Subcutaneous adipose tissue (tissue), 4 donors: Measurements from ENCODE around the gene COL15A1. TPM values are rescaled to one million over a fixed set of nuclear protein-coding genes. Genes with fewer than 3 reads are reported as not detected.

Experiments used
- CTCF ChIP-seq: fragments of 450-650 bp; IDR thresholded peaks from one replicate; pipeline ENCODE4 v1.5.1; 2016; ENCODE audit warnings: low read depth, mild to moderate bottlenecking, control low read depth, antibody characterized with exemption, moderate library complexity
- total RNA-seq, 4 donors: library from RNA; depleted of rRNA; stranded (reverse); fragments of >200 nt; gene quantifications; one replicate each; pipeline ENCODE4 v1.1.0, GENCODE V29; 2016

COL15A1 gene
- total RNA-seq, 4 donors from 2014 or later: 21.2 to 85.5 (median 59.4) TPM

- TF ChIP-seq CTCF: no peak
Observed at GRCh38 chr9:99103901-99104458, 160.3 kb downstream of the COL15A1 start.

GRCh38 chr9:99104459-99105151, 160.9 kb downstream of the COL15A1 start, which contains the start of gene TGFBR1:
TSS of gene TGFBR1 (plus strand) at chr9:99105113. CDS start at chr9:99105206, 93 bp downstream.
- TF ChIP-seq CTCF: no peak

- no peak for TF ChIP-seq CTCF
Observed at GRCh38 chr9:99105152-99106043, 161.7 kb downstream of the COL15A1 start.

- TF ChIP-seq CTCF: no peak
Observed at GRCh38 chr9:99106044-99106375, 162.3 kb downstream of the COL15A1 start.

- no peak for TF ChIP-seq CTCF
Observed at GRCh38 chr9:99107421-99107820, 163.7 kb downstream of the COL15A1 start.

GRCh38 chr9:99108131-99108530, 164.4 kb downstream of the COL15A1 start:
- TF ChIP-seq CTCF: no peak

GRCh38 chr9:99109522-99109921, 165.8 kb downstream of the COL15A1 start:
- no peak for TF ChIP-seq CTCF
